ENCODE results near the gene RHOBTB3. TPM values are rescaled to one million over a fixed set of nuclear protein-coding genes. Genes with fewer than 3 reads are reported as not detected.

The RHOBTB3 gene
- total RNA-seq, 4 donors from 2014 or later: 58.7 to 85.7 (median 68.0) TPM

DNA sequence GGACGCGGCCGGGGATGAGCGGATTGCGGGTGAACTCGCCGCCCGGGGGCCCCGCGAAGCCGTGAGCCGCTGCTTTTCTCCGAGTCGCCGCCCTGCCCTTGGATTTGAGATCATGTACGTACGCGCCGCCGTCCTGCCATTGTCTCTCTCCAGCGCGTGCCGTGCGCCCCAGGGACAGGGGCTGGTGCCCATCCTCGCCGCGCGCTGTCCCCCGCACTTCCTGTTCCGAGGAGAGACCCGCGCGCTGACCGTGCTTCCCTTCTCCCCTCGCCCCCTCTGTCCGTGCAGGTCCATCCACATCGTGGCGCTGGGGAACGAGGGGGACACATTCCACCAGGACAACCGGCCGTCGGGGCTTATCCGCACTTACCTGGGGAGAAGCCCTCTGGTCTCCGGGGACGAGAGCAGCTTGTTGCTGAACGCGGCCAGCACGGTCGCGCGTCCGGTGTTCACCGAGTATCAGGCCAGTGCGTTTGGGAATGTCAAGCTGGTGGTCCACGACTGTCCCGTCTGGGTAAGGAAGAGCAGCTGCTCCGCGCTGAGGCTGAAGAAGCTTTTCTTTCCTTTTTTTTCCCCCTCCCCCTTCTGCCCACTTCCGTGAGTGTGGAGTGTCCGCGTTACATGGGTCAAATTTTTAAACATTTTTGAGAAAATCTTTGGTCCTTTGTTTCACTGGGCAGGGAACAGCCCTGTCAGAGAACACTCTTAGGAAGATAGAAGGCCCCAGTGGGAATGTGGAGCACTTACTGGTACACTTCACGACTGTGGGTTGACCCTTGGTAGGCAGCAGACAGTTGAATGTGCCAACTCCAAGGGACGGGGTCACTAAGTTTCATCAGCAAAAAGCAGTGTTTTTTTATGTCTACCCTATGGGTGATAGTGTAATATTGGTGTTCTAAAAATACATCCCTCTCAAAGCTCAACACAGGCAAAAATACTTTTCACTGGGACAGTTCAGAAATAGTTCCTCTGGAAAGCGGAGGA is 727 bp downstream of the RHOBTB3 start:
- Histone ChIP-seq H3K36me3 (no peaks in the 10 kb centered on the region), H3K9me3 (no peaks in the 10 kb centered on the region), H3K4me3 (replicated peaks in 1 of 3) (peak overlapping the region; percentile 75 to 88 (median 79)), H3K27ac (peak overlapping the region; percentile 82 to 94 (median 92)), H3K27me3 (no peaks in the 10 kb centered on the region), H3K4me1 (peaks cover 34 to 37% of the 10 kb centered on the region in 2 donors)
- peak; percentile 47 to 59 for DNase-seq
- intact Hi-C loops (cut with DNase I): loop anchor here (10.0 kb wide), 1 partner anchor 67 kb away; no protein-coding TSS in a partner anchor
- WGBS, 2 donors: 3 to 10% methylated on average over 12 to 41 of the region's 64 CpGs
- TF ChIP-seq, protein P1, sequence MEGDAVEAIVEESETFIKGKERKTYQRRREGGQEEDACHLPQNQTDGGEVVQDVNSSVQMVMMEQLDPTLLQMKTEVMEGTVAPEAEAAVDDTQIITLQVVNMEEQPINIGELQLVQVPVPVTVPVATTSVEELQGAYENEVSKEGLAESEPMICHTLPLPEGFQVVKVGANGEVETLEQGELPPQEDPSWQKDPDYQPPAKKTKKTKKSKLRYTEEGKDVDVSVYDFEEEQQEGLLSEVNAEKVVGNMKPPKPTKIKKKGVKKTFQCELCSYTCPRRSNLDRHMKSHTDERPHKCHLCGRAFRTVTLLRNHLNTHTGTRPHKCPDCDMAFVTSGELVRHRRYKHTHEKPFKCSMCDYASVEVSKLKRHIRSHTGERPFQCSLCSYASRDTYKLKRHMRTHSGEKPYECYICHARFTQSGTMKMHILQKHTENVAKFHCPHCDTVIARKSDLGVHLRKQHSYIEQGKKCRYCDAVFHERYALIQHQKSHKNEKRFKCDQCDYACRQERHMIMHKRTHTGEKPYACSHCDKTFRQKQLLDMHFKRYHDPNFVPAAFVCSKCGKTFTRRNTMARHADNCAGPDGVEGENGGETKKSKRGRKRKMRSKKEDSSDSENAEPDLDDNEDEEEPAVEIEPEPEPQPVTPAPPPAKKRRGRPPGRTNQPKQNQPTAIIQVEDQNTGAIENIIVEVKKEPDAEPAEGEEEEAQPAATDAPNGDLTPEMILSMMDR (IDR thresholded peaks at IDR 0.05): no peak
- TF ChIP-seq POLR2A (IDR thresholded peaks at IDR 0.05): peak in 1 of 2 donors; percentile 12

DNA sequence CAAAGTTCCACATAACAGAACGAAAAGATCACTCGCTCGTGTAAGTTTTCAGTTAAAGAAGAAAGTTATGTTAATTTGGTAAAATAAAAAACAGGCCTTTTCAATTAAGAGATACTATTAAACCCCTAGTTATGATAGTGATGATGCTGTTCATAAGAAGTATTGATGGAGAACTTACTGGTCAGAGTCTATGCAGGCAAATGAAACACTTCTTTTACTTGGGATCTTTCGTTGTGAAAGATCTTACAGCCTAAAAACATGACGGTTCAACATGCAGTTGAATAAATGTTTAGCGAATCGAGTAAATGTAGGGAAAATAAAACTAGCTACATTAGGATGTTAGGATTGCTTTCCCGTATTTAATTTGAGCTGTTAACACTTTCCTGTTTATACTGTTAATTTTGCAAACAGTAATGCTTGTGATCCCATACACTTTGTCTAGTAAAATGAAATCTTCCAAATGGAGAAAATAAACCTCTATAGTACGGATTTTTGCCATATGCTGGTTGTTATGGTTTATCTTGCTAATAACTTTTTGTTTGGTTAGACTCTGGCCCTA is 2.0 kb downstream of the RHOBTB3 start:
- Histone ChIP-seq H3K36me3 (no peaks in the 10 kb centered on the region), H3K4me3 (replicated peaks in 1 of 3) (no peak overlapping the region), H3K27ac (peak overlapping the region in 2 of 3 donors; percentile 0 to 22), H3K27me3 (no peaks in the 10 kb centered on the region), H3K4me1 (peaks cover 31 to 32% of the 10 kb centered on the region in 2 donors), H3K9me3 (no peaks in the 10 kb centered on the region)
- DNase-seq: no peak
- no peak for TF ChIP-seq POLR2A (IDR thresholded peaks at IDR 0.05)
- TF ChIP-seq, protein P1 (IDR thresholded peaks at IDR 0.05): no peak
- intact Hi-C loops (cut with DNase I): loop anchor here (10.0 kb wide), 1 partner anchor 68 kb away; no protein-coding TSS in a partner anchor
- WGBS, 2 donors: 82 to 85% methylated on average over 9 of the region's 9 CpGs

DNA sequence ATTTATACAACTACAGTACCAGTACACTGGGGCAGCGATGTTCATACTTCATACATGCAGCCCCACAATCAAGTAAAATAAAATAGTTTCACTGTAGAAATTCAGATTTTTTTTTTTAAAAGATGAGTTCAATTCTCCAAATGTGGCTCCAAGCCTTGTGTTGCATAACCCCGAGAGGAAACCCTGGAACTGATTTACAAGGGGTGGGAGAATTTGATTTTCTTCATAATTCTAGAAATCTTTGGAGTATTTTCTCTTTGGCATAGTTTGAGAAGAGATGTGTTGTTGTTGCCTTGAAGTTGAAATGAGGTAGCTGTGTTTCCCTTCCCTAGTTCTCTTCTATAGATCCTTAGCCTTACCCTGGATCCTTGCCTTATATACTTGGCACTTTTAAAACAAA is 3.1 kb downstream of the RHOBTB3 start:
- no peak for DNase-seq
- TF ChIP-seq, protein P1 (IDR thresholded peaks at IDR 0.05): no peak
- no peak for TF ChIP-seq POLR2A (IDR thresholded peaks at IDR 0.05)
- Histone ChIP-seq H3K9me3 (no peaks in the 10 kb centered on the region), H3K27me3 (no peaks in the 10 kb centered on the region), H3K4me1 (peaks cover 31 to 32% of the 10 kb centered on the region in 2 donors), H3K27ac (peak overlapping the region in 2 of 3 donors; percentile 5 to 22), H3K36me3 (no peaks in the 10 kb centered on the region), H3K4me3 (replicated peaks in 1 of 3) (no peak overlapping the region)
- intact Hi-C loops (cut with DNase I): loop anchor here (10.0 kb wide), 1 partner anchor 69 kb away; no protein-coding TSS in a partner anchor
- WGBS, 2 donors: 74% methylated on average over 2 of the region's 2 CpGs

DNA sequence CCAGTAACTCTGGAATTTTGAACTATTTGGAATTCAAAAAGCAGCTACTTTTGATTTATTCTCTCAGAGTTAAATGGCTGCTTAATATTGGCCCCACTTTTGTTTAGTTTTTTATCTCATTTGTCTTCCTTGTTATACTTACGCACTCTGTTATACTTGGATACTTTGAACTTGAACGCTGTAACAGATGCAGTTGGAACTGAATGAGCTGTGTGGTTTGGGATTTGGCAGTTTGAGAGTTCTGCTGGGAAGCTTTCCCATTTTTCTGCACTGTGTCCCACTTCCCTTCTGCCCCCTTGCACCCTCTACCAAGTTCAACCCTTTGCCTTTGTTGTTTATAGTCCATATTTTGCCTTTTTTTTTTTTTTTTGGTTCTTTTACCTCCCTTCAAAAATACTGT is 3.8 kb downstream of the RHOBTB3 start:
- Histone ChIP-seq H3K4me3 (replicated peaks in 1 of 3) (no peak overlapping the region), H3K9me3 (no peaks in the 10 kb centered on the region), H3K36me3 (no peaks in the 10 kb centered on the region), H3K27ac (peak overlapping the region in 2 of 3 donors; percentile 3 to 5), H3K27me3 (no peaks in the 10 kb centered on the region), H3K4me1 (peaks cover 31% of the 10 kb centered on the region in 2 donors)
- intact Hi-C loops (cut with DNase I): loop anchor here (10.0 kb wide), 1 partner anchor 70 kb away; no protein-coding TSS in a partner anchor
- no peak for DNase-seq
- no peak for TF ChIP-seq POLR2A (IDR thresholded peaks at IDR 0.05)
- TF ChIP-seq, protein P1 (IDR thresholded peaks at IDR 0.05): no peak
- 56 to 72% methylated on average over 2 of the region's 2 CpGs for whole genome bisulfite sequencing, 2 donors

Data from thyroid gland (tissue), 4 donors.